GM18517 (cell line): ENCODE measurements around the gene CCDC34.

Source experiments
- ATAC-seq: cut with Tn5 transposase; IDR thresholded peaks from one replicate; pipeline ENCODE4 v1.9.1; 2021; ENCODE audit warnings: mild to moderate bottlenecking, moderate library complexity; ENCODE audit not compliant: unreplicated experiment

The CCDC34 gene

GRCh38 chr11:27291954-27292636 lies 70.9 kb downstream of the CCDC34 start:
- ATAC-seq = no peak

DNA sequence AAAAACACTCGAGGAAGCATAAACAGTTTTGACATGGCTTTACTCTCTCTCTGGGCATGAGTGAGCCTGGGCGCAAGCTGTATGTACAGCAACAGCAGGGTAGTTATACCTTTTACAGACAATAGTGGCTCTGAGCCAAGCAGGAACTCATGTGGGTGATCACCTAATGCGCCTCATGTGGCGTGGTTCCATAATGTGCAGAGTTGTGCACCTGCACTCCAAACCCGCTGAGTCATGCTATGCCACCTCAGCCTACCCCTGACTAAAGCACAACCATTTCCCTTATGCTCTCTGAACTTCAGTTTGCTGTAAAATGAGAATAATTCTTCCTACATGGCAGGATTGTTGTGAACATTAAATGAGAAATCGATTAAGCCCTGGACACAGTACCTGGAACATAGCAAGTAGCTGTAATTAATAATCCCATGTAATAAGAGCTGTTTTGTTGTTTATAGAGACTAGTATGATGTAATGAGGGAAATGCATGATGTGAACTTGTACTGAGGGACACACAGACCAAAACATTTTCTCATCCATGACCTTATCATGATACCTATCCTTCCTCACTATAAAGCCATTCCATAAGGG lies 71.6 kb downstream of the CCDC34 start:
- ATAC-seq = no peak

DNA sequence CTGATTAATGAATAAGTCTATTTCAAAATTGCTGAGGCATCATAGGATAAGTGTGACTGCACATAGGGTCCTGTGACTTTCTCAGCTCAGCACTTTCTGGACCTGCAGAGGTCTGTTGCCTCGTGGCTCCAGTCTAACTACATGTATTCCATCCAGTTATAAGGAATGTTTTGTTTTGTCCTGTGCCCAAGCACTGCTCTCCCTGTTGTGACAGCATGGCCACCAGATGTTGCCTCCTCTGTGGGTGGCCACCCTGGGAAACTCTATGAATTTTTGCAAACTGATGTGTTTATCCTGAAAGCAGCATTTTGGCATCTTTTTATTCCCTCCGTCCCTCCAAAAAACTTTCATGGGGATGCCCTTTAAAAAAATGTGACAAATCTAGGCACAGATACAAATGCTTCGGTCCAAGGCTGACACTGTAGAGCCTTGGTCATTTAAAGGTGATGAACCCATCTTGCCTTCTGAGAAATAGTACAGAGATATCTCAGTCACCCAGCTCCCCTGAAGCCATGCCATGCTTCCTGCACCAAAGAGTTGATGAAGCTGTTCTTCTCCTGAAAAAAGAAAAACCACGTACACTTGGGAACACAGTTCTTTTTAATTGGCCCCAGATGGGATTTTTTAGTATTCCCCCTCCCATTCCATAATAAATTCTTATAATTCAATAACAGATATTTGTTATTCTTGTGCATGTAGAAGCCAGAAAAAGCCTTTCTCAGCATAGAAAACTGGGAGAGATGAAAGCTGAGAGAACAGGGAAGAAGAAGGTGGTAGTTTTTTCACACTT lies 72.6 kb downstream of the CCDC34 start:
- ATAC-seq = no peak
